Activated CD8-positive, alpha-beta T cell treated with anti-CD3 and anti-CD28 coated beads for 36 hours (primary cell): ENCODE measurements around the gene CLSTN2. TPM values are rescaled to one million over a fixed set of nuclear protein-coding genes. Genes with fewer than 3 reads are reported as not detected.

Experiments
- ATAC-seq: fragments of 200-7000 bp; cut with Tn5 transposase; one replicate; pipeline ENCODE4 v1.10.0; 2021; ENCODE audit warnings: mild to moderate bottlenecking, moderate library complexity
- CTCF ChIA-PET: fragments of 350-600 bp; sonication (Branson Sonifier 250); formaldehyde crosslinking; loops from one replicate; lab custom pipeline; 2021; ENCODE audit warnings: antibody characterized with exemption; lab: Charles Lee
- POLR2A ChIA-PET: fragments of 350-600 bp; sonication (Branson Sonifier 250); formaldehyde crosslinking; loops from one replicate; lab custom pipeline; 2021; ENCODE audit warnings: antibody characterized with exemption; lab: Charles Lee
- DNase-seq: peaks from one replicate; pipeline ENCODE4 v3.0.0-alpha.2; 2020
- H3K27ac Mint-ChIP-seq: one replicate; pipeline ENCODE4 v1.8.0; 2021; ENCODE audit warnings: mild to moderate bottlenecking, mixed read lengths
- H3K27me3 Mint-ChIP-seq: one replicate; pipeline ENCODE4 v1.8.0; 2021; ENCODE audit warnings: mixed read lengths
- H3K36me3 Mint-ChIP-seq: one replicate; pipeline ENCODE4 v1.8.0; 2021; ENCODE audit warnings: low read depth, mixed read lengths
- H3K4me1 Mint-ChIP-seq: one replicate; pipeline ENCODE4 v1.8.0; 2021; ENCODE audit warnings: low read depth, mixed read lengths
- H3K4me3 Mint-ChIP-seq: one replicate; pipeline ENCODE4 v1.8.0; 2021; ENCODE audit warnings: mild to moderate bottlenecking, moderate library complexity, mixed read lengths
- H3K9me3 Mint-ChIP-seq: one replicate; pipeline ENCODE4 v1.8.0; 2021; ENCODE audit warnings: mixed read lengths
- CTCF ChIP-seq: fragments of 200-600 bp; IDR thresholded peaks from one replicate; pipeline ENCODE4 v1.8.0; 2022; ENCODE audit warnings: antibody characterized with exemption, mild to moderate bottlenecking
- intact Hi-C: fragments of 100-400 bp; cut with micrococcal nuclease; formaldehyde crosslinking; loops from one replicate; pipeline ENCODE4 v1.10.0; 2022
- total RNA-seq, 2 experiments: library from RNA; stranded (reverse); gene quantifications; one replicate each; pipeline ENCODE4 v1.2.3, GENCODE V29; 2021

Gene CLSTN2
- total RNA-seq, 2 experiments from 2014 or later: not detected

- no peak for TF ChIP-seq CTCF
- no peaks in the 10 kb centered on the region for H3K27me3 Mint-ChIP-seq
- DNase-seq: no peak
- POLR2A ChIA-PET: no interaction called here
- H3K4me1 Mint-ChIP-seq: no peaks in the 10 kb centered on the region
- ATAC-seq: no peak
- no peaks in the 10 kb centered on the region for H3K36me3 Mint-ChIP-seq
- H3K27ac Mint-ChIP-seq: no peak overlapping the region
- no peaks in the 10 kb centered on the region for H3K9me3 Mint-ChIP-seq
- intact Hi-C loops: no loop called here
- H3K4me3 Mint-ChIP-seq: no peak overlapping the region
- CTCF ChIA-PET: no interaction called here
Observed at GRCh38 chr3:140338916-140339315, 403.9 kb downstream of the CLSTN2 start.

DNA sequence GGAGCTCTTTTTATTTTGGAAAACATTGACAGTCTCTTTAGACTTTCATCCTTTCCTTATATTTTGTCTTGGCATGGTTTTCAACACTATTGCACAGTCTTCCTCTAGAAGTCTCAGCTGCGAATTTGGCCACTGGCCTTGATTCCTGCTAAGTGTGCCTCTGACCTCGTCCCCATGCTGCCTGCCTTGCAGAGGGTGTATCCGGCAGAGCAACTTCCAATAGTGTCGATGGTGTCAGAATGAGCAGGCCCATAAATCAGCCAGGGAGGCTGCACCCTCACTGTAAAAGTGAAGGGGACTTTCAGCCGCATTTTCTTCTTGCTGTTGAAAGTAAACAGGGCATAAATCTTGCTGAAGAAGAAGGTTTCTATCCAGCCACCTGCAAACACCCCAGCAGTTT is 406.2 kb downstream of the CLSTN2 start:
- CTCF ChIA-PET: no interaction called here

GRCh38 chr3:140341817-140342403 is 406.9 kb downstream of the CLSTN2 start:
- Mint-ChIP-seq H3K27ac (no peak overlapping the region), H3K4me3 (no peak overlapping the region), H3K36me3 (no peaks in the 10 kb centered on the region), H3K9me3 (no peaks in the 10 kb centered on the region), H3K4me1 (no peaks in the 10 kb centered on the region), H3K27me3 (no peaks in the 10 kb centered on the region)
- ChIA-PET POLR2A (no interaction called here), CTCF (no interaction called here)
- DNase-seq: no peak
- no peak for TF ChIP-seq CTCF
- no peak for ATAC-seq
- intact Hi-C loops: no loop called here

More for the DNA sequence above, 406.2 kb downstream of the CLSTN2 start:
- ATAC-seq (no peak), DNase-seq (no peak)
- Mint-ChIP-seq H3K4me3 (no peak overlapping the region), H3K27ac (no peak overlapping the region), H3K36me3 (no peaks in the 10 kb centered on the region), H3K27me3 (no peaks in the 10 kb centered on the region), H3K4me1 (no peaks in the 10 kb centered on the region), H3K9me3 (no peaks in the 10 kb centered on the region)
- POLR2A ChIA-PET: no interaction called here
- intact Hi-C loops: no loop called here
- no peak for TF ChIP-seq CTCF

DNA sequence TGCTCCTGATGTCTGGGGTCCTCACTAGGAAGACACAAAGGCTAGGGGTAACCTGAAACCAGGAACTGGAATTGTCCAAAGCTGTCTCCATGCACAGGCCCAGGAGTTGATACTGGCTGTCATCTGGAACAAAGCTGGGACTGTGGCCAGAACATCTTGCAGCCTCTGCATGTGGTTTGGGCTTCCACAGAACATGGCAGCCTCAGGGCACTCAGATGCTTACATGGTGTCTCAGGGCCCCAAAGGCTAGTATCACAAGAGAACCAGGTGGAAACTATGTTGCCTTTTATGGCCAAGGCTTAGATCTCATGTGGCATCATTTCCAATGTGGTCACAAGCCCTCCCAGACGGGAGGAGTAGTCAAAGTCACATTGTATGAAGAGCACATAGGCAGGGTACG is 407.7 kb downstream of the CLSTN2 start:
- H3K36me3 Mint-ChIP-seq: no peaks in the 10 kb centered on the region
- no peak overlapping the region for H3K4me3 Mint-ChIP-seq
- intact Hi-C loops: no loop called here
- ATAC-seq (no peak), DNase-seq (no peak)
- CTCF ChIA-PET: no interaction called here
- no peak overlapping the region for H3K27ac Mint-ChIP-seq
- H3K9me3 Mint-ChIP-seq: no peaks in the 10 kb centered on the region
- TF ChIP-seq CTCF: no peak
- H3K27me3 Mint-ChIP-seq: no peaks in the 10 kb centered on the region
- POLR2A ChIA-PET: no interaction called here
- H3K4me1 Mint-ChIP-seq: no peaks in the 10 kb centered on the region

GRCh38 chr3:140343211-140344081 is 408.5 kb downstream of the CLSTN2 start:
- intact Hi-C loops: no loop called here
- no peak overlapping the region for H3K27ac Mint-ChIP-seq
- H3K27me3 Mint-ChIP-seq: no peaks in the 10 kb centered on the region
- H3K9me3 Mint-ChIP-seq: no peaks in the 10 kb centered on the region
- H3K4me1 Mint-ChIP-seq: no peaks in the 10 kb centered on the region
- no peak for ATAC-seq
- POLR2A ChIA-PET: no interaction called here
- H3K36me3 Mint-ChIP-seq: no peaks in the 10 kb centered on the region
- TF ChIP-seq CTCF: no peak
- H3K4me3 Mint-ChIP-seq: no peak overlapping the region
- no peak for DNase-seq
- CTCF ChIA-PET: no interaction called here
